HG03045 (cell line): ENCODE data around the gene CHID1.

Experiments
- ATAC-seq: cut with Tn5 transposase; IDR thresholded peaks from one replicate; pipeline ENCODE4 v1.9.1; 2021; ENCODE audit warnings: mild to moderate bottlenecking, moderate library complexity; ENCODE audit not compliant: unreplicated experiment

The CHID1 gene

GRCh38 chr11:826227-826621, 84.4 kb downstream of the CHID1 start:
- no peak for ATAC-seq

DNA sequence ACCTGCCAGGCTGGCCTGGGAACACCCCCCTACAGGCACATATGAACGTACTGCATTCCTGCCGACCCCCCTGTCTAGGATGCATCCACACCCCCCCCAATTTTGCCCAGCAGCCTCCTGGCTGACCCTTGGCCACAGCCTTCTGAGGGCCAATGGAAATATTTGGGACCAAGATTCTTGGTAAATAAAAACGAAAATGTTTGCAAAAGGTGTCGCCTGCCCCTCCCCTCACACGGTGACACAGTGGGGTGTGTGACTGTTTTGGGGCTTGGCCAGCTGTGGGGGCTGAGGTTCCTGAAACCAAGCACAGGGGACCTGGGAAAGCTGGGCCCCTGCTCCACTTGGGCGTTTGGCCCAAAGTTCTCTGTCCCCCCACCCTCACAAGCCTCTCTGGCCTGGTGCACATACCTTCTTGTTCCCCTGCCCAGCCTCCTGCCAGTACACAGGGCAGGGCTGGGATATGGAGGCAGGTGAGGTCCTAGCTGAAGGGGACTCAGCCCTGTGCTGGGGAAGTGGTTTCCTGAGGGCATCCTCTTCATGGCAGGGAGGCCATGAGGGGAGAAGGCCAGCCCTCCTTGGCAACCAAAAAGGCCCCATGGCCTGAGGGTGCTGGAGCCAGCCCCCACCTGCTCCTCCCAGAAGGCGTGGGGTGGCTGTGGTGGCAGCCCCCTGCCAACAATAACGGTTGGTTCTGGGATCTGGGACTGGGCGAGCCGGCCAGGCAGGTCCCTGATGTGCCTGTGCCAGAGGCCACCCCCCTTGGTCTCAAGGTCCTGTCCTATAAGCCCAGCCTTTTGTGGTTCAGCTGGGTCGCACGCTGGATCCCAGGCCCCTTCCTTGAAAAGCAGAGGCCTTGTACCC, 85.0 kb downstream of the CHID1 start:
- no peak for ATAC-seq

DNA sequence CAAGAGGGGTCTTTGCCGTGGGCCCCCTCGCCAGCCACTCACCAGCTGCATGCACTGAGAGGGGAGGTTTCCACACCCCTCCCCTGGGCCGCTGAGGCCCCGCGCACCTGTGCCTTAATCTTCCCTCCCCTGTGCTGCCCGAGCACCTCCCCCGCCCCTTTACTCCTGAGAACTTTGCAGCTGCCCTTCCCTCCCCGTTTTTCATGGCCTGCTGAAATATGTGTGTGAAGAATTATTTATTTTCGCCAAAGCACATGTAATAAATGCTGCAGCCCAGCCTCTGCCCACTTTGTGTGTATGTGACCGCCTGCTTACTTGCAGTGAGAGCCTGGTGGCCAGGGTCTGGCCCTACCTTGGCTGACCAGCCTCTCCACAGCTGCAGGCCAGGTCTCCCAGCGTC, 85.7 kb downstream of the CHID1 start:
- ATAC-seq = no peak

- ATAC-seq = no peak
These were observed 86.2 kb downstream of the CHID1 start for GRCh38 chr11:824292-824880.

DNA sequence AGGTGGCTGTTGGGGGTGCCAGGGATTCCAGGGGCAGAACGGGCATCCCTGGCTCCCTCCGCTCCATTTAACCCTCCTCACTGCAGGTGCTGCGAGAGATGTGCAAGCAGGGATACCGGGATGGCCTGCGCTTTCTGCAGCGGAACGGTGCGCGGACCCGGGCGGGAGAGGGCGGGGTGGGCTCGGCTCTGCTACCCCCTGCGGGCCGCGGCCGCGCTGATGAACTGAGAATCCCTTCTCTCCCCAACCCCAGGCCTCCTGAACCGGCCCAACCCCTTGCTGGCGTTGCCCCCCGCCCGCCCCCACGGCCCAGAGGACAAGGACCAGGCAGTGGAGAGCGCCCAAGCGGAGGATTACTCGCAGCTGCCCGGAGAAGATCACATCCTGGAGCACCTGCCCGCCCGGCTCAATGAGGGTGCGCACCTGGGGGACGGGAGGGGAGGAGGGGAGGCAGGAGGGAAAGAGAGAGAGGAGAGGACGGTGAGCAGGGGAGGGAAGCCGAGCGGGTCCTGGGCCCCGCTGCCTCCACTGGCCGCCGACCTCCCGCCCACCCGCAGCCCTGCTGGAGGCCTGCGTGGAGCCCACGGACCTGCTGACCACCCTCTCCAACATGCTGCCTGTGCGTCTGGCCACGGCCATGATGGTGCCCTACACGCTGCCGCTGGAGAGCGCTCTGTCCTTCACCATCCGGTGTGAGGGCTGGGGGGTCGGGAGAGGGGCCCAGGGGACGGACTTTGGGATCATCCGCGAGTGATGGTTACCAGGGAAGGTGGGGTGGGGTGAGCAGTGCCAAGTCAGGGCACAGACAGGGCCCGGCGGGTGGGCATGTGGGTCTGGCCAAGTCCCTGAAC, 86.9 kb downstream of the CHID1 start:
- no peak for ATAC-seq

- no peak for ATAC-seq
These were observed 88.9 kb downstream of the CHID1 start for GRCh38 chr11:821512-822371.

- no peak for ATAC-seq
These were observed 89.7 kb downstream of the CHID1 start for GRCh38 chr11:820655-821511.

DNA sequence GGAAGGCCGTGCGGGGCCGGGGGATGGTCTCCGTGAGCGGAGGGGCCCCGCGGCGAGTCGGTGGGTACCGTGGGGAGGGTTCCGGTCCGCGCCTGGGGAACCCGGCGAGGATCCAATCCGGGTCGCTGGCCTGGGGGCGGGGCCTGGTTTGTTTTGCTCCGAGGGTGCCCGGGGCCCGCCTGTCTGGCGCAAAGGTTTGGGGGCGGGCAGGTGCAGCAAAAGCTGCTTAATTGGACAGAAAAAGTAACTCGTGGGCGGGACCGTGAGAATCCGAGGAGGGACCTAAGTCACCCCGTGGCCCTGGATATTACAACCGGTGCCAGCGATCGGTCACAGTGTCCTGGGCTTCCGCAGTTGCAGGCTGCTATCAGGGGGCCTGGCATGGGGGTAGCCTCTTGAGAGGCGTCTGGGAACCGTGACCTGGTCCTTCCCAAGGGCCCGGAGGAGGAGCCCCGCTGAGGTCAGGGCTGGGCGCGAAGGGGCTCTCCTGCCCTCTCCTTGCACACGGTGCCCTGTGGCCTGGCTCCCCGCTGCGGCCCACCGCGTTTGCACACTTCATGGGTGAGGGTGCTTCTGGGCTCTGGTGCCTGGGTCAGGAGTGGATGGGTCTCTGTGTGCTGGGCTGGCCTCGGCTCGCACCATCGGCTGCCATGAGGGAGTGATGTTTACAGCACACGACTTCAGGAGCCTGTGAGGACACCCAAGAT, 90.5 kb downstream of the CHID1 start:
- peak; percentile 62 for ATAC-seq

- peak; percentile 63 for ATAC-seq
These were observed 91.3 kb downstream of the CHID1 start for GRCh38 chr11:819129-819931.

GRCh38 chr11:818396-819128, 92.0 kb downstream of the CHID1 start, which contains the start of gene PNPLA2:
PNPLA2 (plus strand) TSS chr11:818914; CDS start chr11:819719, 805 bp downstream.
- no peak for ATAC-seq
